ENCODE data around the gene PAIP2.
A peak's percentile ranks its signal among the peaks of the same experiment; 100 is the strongest.
"Not testable (repeated sequence)": the region's sequence is repeated elsewhere in the genome, so short reads cannot be mapped to it uniquely, and the experiment has no call there.

PAIP2 gene

GRCh38 chr5:139341689-139342422, at the start of gene PAIP2:
TSS of gene PAIP2 (plus strand) at chr5:139341854. CDS start at chr5:139363785, 21,931 bp downstream.
- DNase-seq = peak; percentile 91

GRCh38 chr5:139293202-139293506, 48.5 kb upstream of the PAIP2 start:
- no peak for DNase-seq

- DNase-seq = peak; percentile 84
Measured at GRCh38 chr5:139293507-139294373, 47.9 kb upstream of the PAIP2 start, which contains the start of gene MATR3. TSS of gene MATR3 (plus strand) at chr5:139293740. CDS start at chr5:139307416, 13,676 bp downstream.

- no peak for DNase-seq
Measured at GRCh38 chr5:139294374-139295165, 47.1 kb upstream of the PAIP2 start.

- no peak for DNase-seq
Measured at GRCh38 chr5:139295346-139296057, 46.2 kb upstream of the PAIP2 start.

GRCh38 chr5:139296198-139296597, 45.5 kb upstream of the PAIP2 start:
- no peak for DNase-seq

GRCh38 chr5:139296862-139297326, 44.8 kb upstream of the PAIP2 start:
- DNase-seq = no peak

- DNase-seq = no peak
Measured at GRCh38 chr5:139297439-139298133, 44.1 kb upstream of the PAIP2 start.

- DNase-seq = no peak
Measured at GRCh38 chr5:139298242-139298641, 43.4 kb upstream of the PAIP2 start.

GRCh38 chr5:139299486-139299885, 42.2 kb upstream of the PAIP2 start:
- no peak for DNase-seq

GRCh38 chr5:139301808-139302499, 39.7 kb upstream of the PAIP2 start:
- no peak for DNase-seq

- DNase-seq = no peak
Measured at GRCh38 chr5:139304391-139305324, 37.0 kb upstream of the PAIP2 start.

- DNase-seq = no peak
Measured at GRCh38 chr5:139306197-139306596, 35.5 kb upstream of the PAIP2 start.

- no peak for DNase-seq
Measured at GRCh38 chr5:139306628-139307379, 34.9 kb upstream of the PAIP2 start.

- no peak for DNase-seq
Measured at GRCh38 chr5:139308797-139309196, 32.9 kb upstream of the PAIP2 start.

GRCh38 chr5:139310715-139311186, 30.9 kb upstream of the PAIP2 start:
- DNase-seq = not testable (repeated sequence)

GRCh38 chr5:139312075-139312474, 29.6 kb upstream of the PAIP2 start:
- DNase-seq = no peak

GRCh38 chr5:139314276-139314675, 27.4 kb upstream of the PAIP2 start:
- no peak for DNase-seq

- no peak for DNase-seq
Measured at GRCh38 chr5:139315056-139315615, 26.5 kb upstream of the PAIP2 start.
